ENCODE data around the gene CELF4. TPM values are rescaled to one million over a fixed set of nuclear protein-coding genes. Genes with fewer than 3 reads are reported as not detected.

Gene CELF4
- total RNA-seq, 3 donors from 2014 or later (not counting 1 experiment from before 2014, with no cell fraction given), result not detected

GRCh38 chr18:37391698-37392548 lies 173.7 kb downstream of the CELF4 start:
- H3K4me1 ChIP-seq (ENCODE audit: control insufficient read depth, insufficient read depth, low read length), result peaks cover 12% of the 10 kb centered on the region
- no peaks in the 10 kb centered on the region for H3K27me3 ChIP-seq (ENCODE audit: control insufficient read depth, insufficient read depth, low read length)
- no peaks in the 10 kb centered on the region for H3K9me3 ChIP-seq (ENCODE audit: control insufficient read depth, insufficient read depth, low read length)
- Mint-ChIP-seq H3K27ac (no peak overlapping the region), H3K36me3 (no peaks in the 10 kb centered on the region), H3K4me1 (peaks cover 0 to 7% of the 10 kb centered on the region in 2 donors), H3K4me3 (no peak overlapping the region), H3K9me3 (no peaks in the 10 kb centered on the region), H3K27me3 (ENCODE audit: low read depth in 2 of 2) (peaks cover 7 to 10% of the 10 kb centered on the region in 2 donors)
- intact Hi-C loops (cut with micrococcal nuclease), result no loop called here
- H3K27ac ChIP-seq (ENCODE audit: low read length), result no peak overlapping the region
- no peak for TF ChIP-seq CTCF (IDR thresholded peaks at IDR 0.05)
- no peaks in the 10 kb centered on the region for H3K36me3 ChIP-seq (ENCODE audit: control insufficient read depth, insufficient read depth, low read length)
- DNase-seq (no peak), ATAC-seq (no peak)
- WGBS (ENCODE audit: insufficient coverage), result 86% methylated on average over 16 of the region's 16 CpGs
- H3K4me3 ChIP-seq (ENCODE audit: low read length), result no peak overlapping the region

GRCh38 chr18:37391156-37391555 lies 174.4 kb downstream of the CELF4 start:
- Histone ChIP-seq H3K27me3 (ENCODE audit: control insufficient read depth, insufficient read depth, low read length) (no peaks in the 10 kb centered on the region), H3K4me3 (ENCODE audit: low read length) (no peak overlapping the region)
- peaks cover 0 to 7% of the 10 kb centered on the region in 2 donors for H3K4me1 Mint-ChIP-seq

GRCh38 chr18:37390687-37391086 lies 174.9 kb downstream of the CELF4 start:
- Mint-ChIP-seq H3K9me3 (no peaks in the 10 kb centered on the region), H3K4me1 (peaks cover 0 to 7% of the 10 kb centered on the region in 2 donors), H3K4me3 (no peak overlapping the region), H3K36me3 (no peaks in the 10 kb centered on the region), H3K27ac (no peak overlapping the region), H3K27me3 (ENCODE audit: low read depth in 2 of 2) (peaks cover 7 to 12% of the 10 kb centered on the region in 2 donors)
- intact Hi-C loops (cut with micrococcal nuclease), result no loop called here
- ATAC-seq, result no peak
- no peaks in the 10 kb centered on the region for H3K36me3 ChIP-seq (ENCODE audit: control insufficient read depth, insufficient read depth, low read length)
- 87% methylated on average over 11 of the region's 11 CpGs for WGBS (ENCODE audit: insufficient coverage)
- H3K9me3 ChIP-seq (ENCODE audit: control insufficient read depth, insufficient read depth, low read length), result no peaks in the 10 kb centered on the region
- H3K27me3 ChIP-seq (ENCODE audit: control insufficient read depth, insufficient read depth, low read length), result no peaks in the 10 kb centered on the region
- no peak overlapping the region for H3K4me3 ChIP-seq (ENCODE audit: low read length)
- H3K27ac ChIP-seq (ENCODE audit: low read length), result no peak overlapping the region
- no peak for TF ChIP-seq CTCF (IDR thresholded peaks at IDR 0.05)
- peaks cover 12% of the 10 kb centered on the region for H3K4me1 ChIP-seq (ENCODE audit: control insufficient read depth, insufficient read depth, low read length)
- DNase-seq, result no peak

More at GRCh38 chr18:37391156-37391555, 174.4 kb downstream of the CELF4 start:
- ATAC-seq (no peak), DNase-seq (no peak)
- Histone ChIP-seq H3K27ac (ENCODE audit: low read length) (no peak overlapping the region), H3K9me3 (ENCODE audit: control insufficient read depth, insufficient read depth, low read length) (no peaks in the 10 kb centered on the region), H3K36me3 (ENCODE audit: control insufficient read depth, insufficient read depth, low read length) (no peaks in the 10 kb centered on the region), H3K4me1 (ENCODE audit: control insufficient read depth, insufficient read depth, low read length) (peaks cover 12% of the 10 kb centered on the region)
- 85% methylated on average over 4 of the region's 4 CpGs for WGBS (ENCODE audit: insufficient coverage)
- Mint-ChIP-seq H3K27me3 (ENCODE audit: low read depth in 2 of 2) (peaks cover 7 to 10% of the 10 kb centered on the region in 2 donors), H3K36me3 (no peaks in the 10 kb centered on the region), H3K9me3 (no peaks in the 10 kb centered on the region), H3K27ac (no peak overlapping the region), H3K4me3 (no peak overlapping the region)
- intact Hi-C loops (cut with micrococcal nuclease), result no loop called here
- TF ChIP-seq CTCF (IDR thresholded peaks at IDR 0.05), result no peak
